Measurements from ENCODE around the gene AGBL2.

- TF ChIP-seq CTCF (IDR thresholded peaks at IDR 0.05) (no peak), POLR2A (IDR thresholded peaks at IDR 0.05) (no peak)
Observed at GRCh38 chr11:47691979-47692378, 23.2 kb downstream of the AGBL2 start.
